Measurements from ENCODE around the gene MOV10L1.
"Not testable (repeated sequence)": the region's sequence is repeated elsewhere in the genome, so short reads cannot be mapped to it uniquely, and the experiment has no call there.

Gene MOV10L1

GRCh38 chr22:50165436-50166123 is 75.8 kb downstream of the MOV10L1 start:
- no peak for DNase-seq

GRCh38 chr22:50167689-50168489 is 78.1 kb downstream of the MOV10L1 start:
- no peak for DNase-seq

- not testable (repeated sequence) for DNase-seq
Observed at GRCh38 chr22:50168490-50169180, 78.8 kb downstream of the MOV10L1 start.

GRCh38 chr22:50169181-50169759 is 79.5 kb downstream of the MOV10L1 start:
- DNase-seq: no peak

- peak; percentile 55 for DNase-seq
Observed at GRCh38 chr22:50169774-50170341, 80.1 kb downstream of the MOV10L1 start.

GRCh38 chr22:50170453-50171318 is 80.9 kb downstream of the MOV10L1 start, which contains the start of gene PANX2:
Gene PANX2 (plus strand): TSS chr22:50170731. CDS start chr22:50170731, 0 bp downstream.
- peak; percentile 52 for DNase-seq

- DNase-seq: peak; percentile 29
Observed at GRCh38 chr22:50171319-50171964, 81.6 kb downstream of the MOV10L1 start.

- no peak for DNase-seq
Observed at GRCh38 chr22:50171965-50172421, 82.2 kb downstream of the MOV10L1 start.

- no peak for DNase-seq
Observed at GRCh38 chr22:50173311-50173982, 83.6 kb downstream of the MOV10L1 start.

GRCh38 chr22:50173983-50174355 is 84.2 kb downstream of the MOV10L1 start:
- DNase-seq: no peak

GRCh38 chr22:50174382-50175190 is 84.8 kb downstream of the MOV10L1 start:
- DNase-seq: no peak

GRCh38 chr22:50175191-50175461 is 85.3 kb downstream of the MOV10L1 start:
- no peak for DNase-seq

GRCh38 chr22:50175921-50176849 is 86.4 kb downstream of the MOV10L1 start:
- no peak for DNase-seq

GRCh38 chr22:50176850-50177536 is 87.2 kb downstream of the MOV10L1 start:
- DNase-seq: no peak

- DNase-seq: no peak
Observed at GRCh38 chr22:50177537-50178470, 88.0 kb downstream of the MOV10L1 start.

GRCh38 chr22:50178471-50178864 is 88.7 kb downstream of the MOV10L1 start:
- no peak for DNase-seq

All from eye (tissue), 1 donor.